Karpas-422 (cell line): ENCODE results near the gene DCTN4. TPM values are rescaled to one million over a fixed set of nuclear protein-coding genes. Genes with fewer than 3 reads are reported as not detected.

Source experiments
- DNase-seq: peaks from one replicate; pipeline ENCODE4 v3.0.0-alpha.2; 2015
- H2AFZ ChIP-seq: fragments of 200-600 bp; sonication (generic); 2 replicates; pipeline ENCODE4 v1.6.1; 2014; ENCODE audit warnings: antibody characterized with exemption, low read length, mixed read lengths
- H3K27ac ChIP-seq: fragments of 200-600 bp; sonication (generic); 2 replicates; pipeline ENCODE4 v1.5.1; 2014; ENCODE audit warnings: mild to moderate bottlenecking, low read length, moderate library complexity
- H3K27me3 ChIP-seq: fragments of 200-600 bp; sonication (generic); 2 replicates; pipeline ENCODE4 v1.6.1; 2014; ENCODE audit warnings: low read length, mixed read lengths
- H3K36me3 ChIP-seq: fragments of 200-600 bp; sonication (generic); 2 replicates; pipeline ENCODE4 v1.6.1; 2014; ENCODE audit warnings: low read length, mixed read lengths; ENCODE audit not compliant: insufficient read depth
- H3K4me1 ChIP-seq: fragments of 200-600 bp; sonication (generic); 2 replicates; pipeline ENCODE4 v1.6.1; 2014; ENCODE audit warnings: mild to moderate bottlenecking, low read length, mixed read lengths
- H3K4me2 ChIP-seq: fragments of 200-600 bp; sonication (generic); 2 replicates; pipeline ENCODE4 v1.6.1; 2014; ENCODE audit warnings: low read length, low read depth, mild to moderate bottlenecking; ENCODE audit not compliant: poor library complexity, severe bottlenecking
- H3K4me3 ChIP-seq: fragments of 200-600 bp; sonication (generic); 2 replicates; pipeline ENCODE4 v1.5.1; 2014; ENCODE audit warnings: mild to moderate bottlenecking, antibody characterized with exemption, low read length, mixed read lengths
- H3K79me2 ChIP-seq: fragments of 200-600 bp; sonication (generic); 2 replicates; pipeline ENCODE4 v1.6.1; 2014; ENCODE audit warnings: mild to moderate bottlenecking, low read length, mixed read lengths
- H3K9ac ChIP-seq: fragments of 200-600 bp; sonication (generic); 2 replicates; pipeline ENCODE4 v1.6.0; 2014; ENCODE audit warnings: low read length
- H3K9me2 ChIP-seq: fragments of 200-600 bp; sonication (generic), shearing (Covaris generic); replicated peaks from 2 replicates; pipeline ENCODE4 v1.6.0; 2014; ENCODE audit warnings: mild to moderate bottlenecking, low read length, moderate library complexity; ENCODE audit not compliant: insufficient read depth
- H3K9me3 ChIP-seq: fragments of 300-700, 200-600 bp; sonication (generic); 2 replicates; pipeline ENCODE4 v1.6.1; 2014; ENCODE audit warnings: low read length, mixed read lengths
- H4K20me1 ChIP-seq: fragments of 200-600 bp; sonication (generic); 2 replicates; pipeline ENCODE4 v1.6.1; 2014; ENCODE audit warnings: mild to moderate bottlenecking, antibody characterized with exemption, low read length, low read depth; ENCODE audit not compliant: insufficient read depth
- total RNA-seq: library from RNA; depleted of rRNA; stranded (reverse); fragments of >200 nt; shearing (Covaris generic); gene quantifications from 2 replicates; pipeline ENCODE4 v1.2.3, GENCODE V29; 2014; ENCODE audit warnings: low replicate concordance

The DCTN4 gene
- total RNA-seq, 1 experiment from 2014 or later: 37.5 TPM

- DNase-seq: no peak
- Histone ChIP-seq H2AFZ (no peak overlapping the region), H3K27me3 (no peaks in the 10 kb centered on the region), H3K4me2 (no peak overlapping the region), H3K27ac (no peak overlapping the region), H3K4me3 (no peak overlapping the region), H3K9me2 (no peaks in the 10 kb centered on the region), H3K36me3 (no peaks in the 10 kb centered on the region), H4K20me1 (no peaks in the 10 kb centered on the region), H3K79me2 (no peaks in the 10 kb centered on the region), H3K9me3 (no peaks in the 10 kb centered on the region), H3K9ac (no peak overlapping the region), H3K4me1 (no peaks in the 10 kb centered on the region)
Measured at GRCh38 chr5:150663936-150664335, 94.9 kb downstream of the DCTN4 start.

- DNase-seq: no peak
- Histone ChIP-seq H3K9ac (no peak overlapping the region), H4K20me1 (no peaks in the 10 kb centered on the region), H3K79me2 (no peaks in the 10 kb centered on the region), H3K27me3 (no peaks in the 10 kb centered on the region), H3K9me2 (no peaks in the 10 kb centered on the region), H2AFZ (no peak overlapping the region), H3K4me1 (no peaks in the 10 kb centered on the region), H3K36me3 (no peaks in the 10 kb centered on the region), H3K4me2 (no peak overlapping the region), H3K9me3 (no peaks in the 10 kb centered on the region), H3K4me3 (no peak overlapping the region), H3K27ac (no peak overlapping the region)
Measured at GRCh38 chr5:150662731-150663516, 95.9 kb downstream of the DCTN4 start.

GRCh38 chr5:150661821-150662596, 96.8 kb downstream of the DCTN4 start:
- Histone ChIP-seq H4K20me1 (no peaks in the 10 kb centered on the region), H3K79me2 (no peaks in the 10 kb centered on the region), H3K9ac (no peak overlapping the region), H3K9me3 (no peaks in the 10 kb centered on the region), H3K27ac (no peak overlapping the region), H3K36me3 (no peaks in the 10 kb centered on the region), H3K27me3 (no peaks in the 10 kb centered on the region), H2AFZ (no peak overlapping the region), H3K9me2 (no peaks in the 10 kb centered on the region), H3K4me2 (no peak overlapping the region), H3K4me1 (peaks cover 3% of the 10 kb centered on the region), H3K4me3 (no peak overlapping the region)
- no peak for DNase-seq

- no peaks in the 10 kb centered on the region for H3K36me3 ChIP-seq
- no peaks in the 10 kb centered on the region for H3K27me3 ChIP-seq
- H3K9ac ChIP-seq: no peak within 1 kb of the TSS
- H3K9me3 ChIP-seq: no peaks in the 10 kb centered on the region
- no peaks in the 10 kb centered on the region for H3K79me2 ChIP-seq
- H3K4me1 ChIP-seq: peaks cover 10% of the 10 kb centered on the region
- no peak within 1 kb of the TSS for H2AFZ ChIP-seq
- H3K27ac ChIP-seq: no peak within 1 kb of the TSS
- H4K20me1 ChIP-seq: no peaks in the 10 kb centered on the region
- no peaks in the 10 kb centered on the region for H3K9me2 ChIP-seq
- H3K4me3 ChIP-seq: no peak within 1 kb of the TSS
- DNase-seq: no peak
- no peak within 1 kb of the TSS for H3K4me2 ChIP-seq
Measured at GRCh38 chr5:150661086-150661485, 97.7 kb downstream of the DCTN4 start, which contains the start of gene MYOZ3. Gene MYOZ3 (plus strand): TSS chr5:150661251. CDS start chr5:150662942, 1,691 bp downstream.

GRCh38 chr5:150660108-150660831, 98.5 kb downstream of the DCTN4 start:
- no peak overlapping the region for H3K9ac ChIP-seq
- H3K79me2 ChIP-seq: no peaks in the 10 kb centered on the region
- no peak overlapping the region for H3K4me2 ChIP-seq
- no peaks in the 10 kb centered on the region for H3K27me3 ChIP-seq
- no peak overlapping the region for H3K4me3 ChIP-seq
- no peak overlapping the region for H3K27ac ChIP-seq
- H3K36me3 ChIP-seq: no peaks in the 10 kb centered on the region
- H3K9me2 ChIP-seq: no peaks in the 10 kb centered on the region
- no peaks in the 10 kb centered on the region for H3K9me3 ChIP-seq
- no peaks in the 10 kb centered on the region for H4K20me1 ChIP-seq
- no peak for DNase-seq
- H2AFZ ChIP-seq: no peak overlapping the region
- H3K4me1 ChIP-seq: peaks cover 13% of the 10 kb centered on the region

GRCh38 chr5:150659360-150660107, 99.3 kb downstream of the DCTN4 start:
- Histone ChIP-seq H2AFZ (no peak overlapping the region), H3K27me3 (no peaks in the 10 kb centered on the region), H3K4me1 (peaks cover 13% of the 10 kb centered on the region), H3K4me3 (no peak overlapping the region), H3K79me2 (no peaks in the 10 kb centered on the region), H4K20me1 (no peaks in the 10 kb centered on the region), H3K36me3 (no peaks in the 10 kb centered on the region), H3K4me2 (no peak overlapping the region), H3K9me2 (no peaks in the 10 kb centered on the region), H3K27ac (no peak overlapping the region), H3K9me3 (no peaks in the 10 kb centered on the region), H3K9ac (no peak overlapping the region)
- DNase-seq: no peak

- Histone ChIP-seq H3K9ac (no peak overlapping the region), H3K4me2 (no peak overlapping the region), H3K27ac (no peak overlapping the region), H3K9me3 (no peaks in the 10 kb centered on the region), H3K27me3 (no peaks in the 10 kb centered on the region), H4K20me1 (no peaks in the 10 kb centered on the region), H3K4me3 (no peak overlapping the region), H2AFZ (no peak overlapping the region), H3K9me2 (no peaks in the 10 kb centered on the region), H3K4me1 (peaks cover 13% of the 10 kb centered on the region), H3K36me3 (no peaks in the 10 kb centered on the region), H3K79me2 (no peaks in the 10 kb centered on the region)
- DNase-seq: no peak
Measured at GRCh38 chr5:150658699-150659265, 100.0 kb downstream of the DCTN4 start.
